Measurements from ENCODE around the gene LPP. TPM values are rescaled to one million over a fixed set of nuclear protein-coding genes. Genes with fewer than 3 reads are reported as not detected.

LPP gene
- polyA plus RNA-seq, 1 experiment: 60.0 TPM

DNA sequence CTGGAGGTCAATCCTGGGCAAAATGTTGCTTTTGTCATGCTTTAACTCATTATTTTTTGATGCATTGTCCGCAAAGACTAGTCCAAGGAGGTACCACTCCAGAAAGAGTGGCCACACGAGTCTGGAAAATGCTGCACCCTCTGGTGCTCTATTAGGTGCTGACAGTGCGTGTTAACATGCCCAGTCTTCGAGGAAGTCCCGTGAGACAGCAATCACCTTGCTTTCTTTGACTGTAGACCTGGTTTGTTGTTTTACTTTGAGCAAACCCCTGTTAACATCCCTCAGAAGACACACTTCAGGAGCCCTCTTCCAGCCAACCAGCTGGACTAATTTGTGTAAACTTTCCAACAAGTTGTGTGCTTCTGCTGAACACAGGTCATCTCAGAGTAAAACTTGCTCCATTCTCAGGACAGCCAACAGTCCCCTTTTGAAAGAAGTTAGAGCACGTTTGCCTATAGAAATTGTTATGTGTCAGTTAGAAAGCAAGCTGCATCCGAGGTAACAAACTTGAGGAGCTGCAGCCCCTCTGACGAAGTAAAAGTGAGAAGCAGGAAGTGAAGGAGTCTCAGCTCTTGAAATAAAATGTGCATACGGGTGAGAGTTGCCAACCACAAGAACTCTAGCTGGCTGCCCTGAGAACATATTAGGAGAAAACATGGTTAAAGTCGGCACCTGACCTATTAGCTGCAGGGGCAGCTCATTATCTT is 205.0 kb downstream of the LPP start:
- no peak for DNase-seq (ENCODE audit: low read depth)
- Histone ChIP-seq H3K4me3 (ENCODE audit: low read depth, low read length) (no peak overlapping the region), H3K36me3 (ENCODE audit: control insufficient read depth, insufficient read depth, low read length) (no peaks in the 10 kb centered on the region), H3K27me3 (ENCODE audit: control insufficient read depth, insufficient read depth, low read length) (no peaks in the 10 kb centered on the region)
- ChIA-PET CTCF (interaction anchor here (0.6 to 0.8 kb wide), 2 partner anchors 533 to 621 kb away, joined by 3 read pairs; no protein-coding TSS in a partner anchor), POLR2A (no interaction called here)
- TF ChIP-seq, protein P1, sequence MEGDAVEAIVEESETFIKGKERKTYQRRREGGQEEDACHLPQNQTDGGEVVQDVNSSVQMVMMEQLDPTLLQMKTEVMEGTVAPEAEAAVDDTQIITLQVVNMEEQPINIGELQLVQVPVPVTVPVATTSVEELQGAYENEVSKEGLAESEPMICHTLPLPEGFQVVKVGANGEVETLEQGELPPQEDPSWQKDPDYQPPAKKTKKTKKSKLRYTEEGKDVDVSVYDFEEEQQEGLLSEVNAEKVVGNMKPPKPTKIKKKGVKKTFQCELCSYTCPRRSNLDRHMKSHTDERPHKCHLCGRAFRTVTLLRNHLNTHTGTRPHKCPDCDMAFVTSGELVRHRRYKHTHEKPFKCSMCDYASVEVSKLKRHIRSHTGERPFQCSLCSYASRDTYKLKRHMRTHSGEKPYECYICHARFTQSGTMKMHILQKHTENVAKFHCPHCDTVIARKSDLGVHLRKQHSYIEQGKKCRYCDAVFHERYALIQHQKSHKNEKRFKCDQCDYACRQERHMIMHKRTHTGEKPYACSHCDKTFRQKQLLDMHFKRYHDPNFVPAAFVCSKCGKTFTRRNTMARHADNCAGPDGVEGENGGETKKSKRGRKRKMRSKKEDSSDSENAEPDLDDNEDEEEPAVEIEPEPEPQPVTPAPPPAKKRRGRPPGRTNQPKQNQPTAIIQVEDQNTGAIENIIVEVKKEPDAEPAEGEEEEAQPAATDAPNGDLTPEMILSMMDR (IDR thresholded peaks at IDR 0.05; ENCODE audit: insufficient read depth, low read depth, low read length): no peak

DNA sequence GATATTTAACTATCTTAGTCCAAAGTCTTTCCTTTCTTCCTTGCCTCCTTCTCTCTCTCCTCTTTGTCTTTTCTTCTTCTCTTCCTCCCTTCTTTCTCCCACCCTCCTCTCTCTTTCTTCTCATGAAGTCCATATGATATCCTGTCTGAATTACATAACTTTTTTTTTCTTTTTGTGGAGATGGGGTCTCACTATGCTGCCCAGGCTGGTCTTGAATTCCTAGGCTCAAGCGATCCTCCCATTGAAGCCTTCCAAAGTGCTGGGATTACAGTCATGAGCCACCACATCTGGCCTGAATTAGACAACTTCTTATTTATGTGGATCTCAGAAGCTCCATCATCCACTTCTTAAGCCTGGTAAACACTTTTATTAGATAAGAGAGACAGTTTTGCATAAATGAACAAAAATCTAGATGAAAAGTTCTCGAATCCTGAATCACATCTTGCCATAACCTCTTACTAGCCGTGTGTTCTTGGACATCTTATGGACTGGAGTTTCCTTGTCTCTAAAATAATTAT is 206.5 kb downstream of the LPP start:
- CTCF ChIA-PET: no interaction called here
- H3K36me3 ChIP-seq (ENCODE audit: control insufficient read depth, insufficient read depth, low read length): no peaks in the 10 kb centered on the region
- no peaks in the 10 kb centered on the region for H3K27me3 ChIP-seq (ENCODE audit: control insufficient read depth, insufficient read depth, low read length)
- TF ChIP-seq, protein P1 (IDR thresholded peaks at IDR 0.05; ENCODE audit: insufficient read depth, low read depth, low read length): no peak
- no peak for DNase-seq (ENCODE audit: low read depth)
- POLR2A ChIA-PET: interaction anchor here (0.9 kb wide), 1 partner anchor 11 kb away, joined by 6 read pairs; no protein-coding TSS in a partner anchor
- no peak overlapping the region for H3K4me3 ChIP-seq (ENCODE audit: low read depth, low read length)

DNA sequence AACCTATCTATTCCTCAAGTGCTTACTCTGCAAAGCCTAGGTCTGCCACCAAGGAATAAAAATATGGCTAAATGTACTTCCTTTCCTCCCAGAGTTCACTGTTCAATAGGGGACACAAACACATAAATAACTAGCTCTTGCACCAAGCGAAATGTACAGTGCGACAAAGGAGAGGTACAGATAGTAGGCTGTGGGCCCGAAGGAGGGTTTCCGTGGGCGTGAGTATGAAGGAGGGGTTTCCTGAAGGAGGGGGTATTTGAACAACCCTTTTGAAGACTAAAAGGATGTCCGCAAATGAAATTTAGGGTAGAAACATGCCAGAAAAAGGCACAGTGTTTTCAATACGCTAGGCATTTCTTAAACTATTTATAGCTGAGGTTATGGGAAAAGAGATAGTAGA is 207.9 kb downstream of the LPP start:
- POLR2A ChIA-PET: no interaction called here

DNA sequence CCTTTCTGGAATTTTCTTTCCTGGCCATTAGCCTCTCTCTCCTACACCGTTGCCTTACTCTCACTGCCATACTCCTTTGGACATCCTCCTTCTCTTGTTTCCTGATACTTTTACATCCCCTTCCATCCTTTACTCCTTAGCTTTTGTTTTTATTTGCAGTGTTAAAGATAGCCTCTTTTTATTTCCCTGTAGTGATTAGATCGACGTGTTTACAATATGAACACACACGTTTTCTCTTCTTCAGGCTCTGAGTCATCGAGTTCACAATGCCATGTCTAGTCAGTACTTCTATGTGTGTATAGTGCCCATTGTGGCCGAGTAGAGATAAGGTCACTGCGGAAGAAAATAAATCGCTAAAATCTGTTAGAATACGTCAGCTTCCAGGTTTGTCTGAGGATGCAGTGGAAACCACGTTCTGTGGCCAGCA is 208.5 kb downstream of the LPP start:
- ChIA-PET POLR2A (no interaction called here), CTCF (interaction anchor here (0.7 kb wide), 1 partner anchor 115 kb away, joined by 3 read pairs; no protein-coding TSS in a partner anchor)

More for the DNA sequence above, 207.9 kb downstream of the LPP start:
- Histone ChIP-seq H3K36me3 (ENCODE audit: control insufficient read depth, insufficient read depth, low read length) (no peaks in the 10 kb centered on the region), H3K27me3 (ENCODE audit: control insufficient read depth, insufficient read depth, low read length) (no peaks in the 10 kb centered on the region), H3K4me3 (ENCODE audit: low read depth, low read length) (no peak overlapping the region)
- TF ChIP-seq, protein P1 (IDR thresholded peaks at IDR 0.05; ENCODE audit: insufficient read depth, low read depth, low read length): no peak
- no peak for DNase-seq (ENCODE audit: low read depth)
- CTCF ChIA-PET: interaction anchor here (0.6 to 0.7 kb wide), 2 partner anchors 115 to 1262 kb away, joined by 3 to 4 read pairs; no protein-coding TSS in a partner anchor

DNA sequence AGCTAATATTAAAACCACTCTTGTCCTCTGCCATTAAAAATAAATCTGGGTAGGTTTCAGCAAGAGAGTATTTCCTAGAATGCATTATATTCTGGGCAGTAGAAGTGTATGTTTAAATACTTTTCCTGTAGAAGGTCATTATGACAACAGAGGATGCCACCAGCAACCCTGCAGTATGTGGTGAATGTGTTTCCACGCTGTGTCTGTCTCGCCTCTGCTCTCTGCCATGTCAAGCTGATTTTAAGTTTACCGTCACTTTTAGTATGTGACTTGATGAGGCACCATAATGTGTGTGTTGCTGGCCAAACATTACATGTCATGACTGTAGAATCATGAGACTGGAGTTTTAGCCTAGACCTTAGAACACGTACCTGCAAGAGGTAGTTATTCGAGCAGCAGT is 211.2 kb downstream of the LPP start:
- TF ChIP-seq, protein P1 (IDR thresholded peaks at IDR 0.05; ENCODE audit: insufficient read depth, low read depth, low read length): no peak
- CTCF ChIA-PET: interaction anchor here (1.2 kb wide), 1 partner anchor 25 kb away, joined by 3 read pairs; no protein-coding TSS in a partner anchor
- no peaks in the 10 kb centered on the region for H3K27me3 ChIP-seq (ENCODE audit: control insufficient read depth, insufficient read depth, low read length)
- no peak for DNase-seq (ENCODE audit: low read depth)
- no peak overlapping the region for H3K4me3 ChIP-seq (ENCODE audit: low read depth, low read length)
- POLR2A ChIA-PET: no interaction called here
- no peaks in the 10 kb centered on the region for H3K36me3 ChIP-seq (ENCODE audit: control insufficient read depth, insufficient read depth, low read length)

More for the DNA sequence above, 208.5 kb downstream of the LPP start:
- no peaks in the 10 kb centered on the region for H3K36me3 ChIP-seq (ENCODE audit: control insufficient read depth, insufficient read depth, low read length)
- H3K4me3 ChIP-seq (ENCODE audit: low read depth, low read length): no peak overlapping the region
- peak; percentile 29 for DNase-seq (ENCODE audit: low read depth)
- TF ChIP-seq, protein P1 (IDR thresholded peaks at IDR 0.05; ENCODE audit: insufficient read depth, low read depth, low read length): peak; percentile 34; the same call in 1 of the 2 replicates
- no peaks in the 10 kb centered on the region for H3K27me3 ChIP-seq (ENCODE audit: control insufficient read depth, insufficient read depth, low read length)
